ENCODE results near the gene MTFMT.
A peak's percentile ranks its signal among the peaks of the same experiment; 100 is the strongest.
"Not testable (repeated sequence)": the region's sequence is repeated elsewhere in the genome, so short reads cannot be mapped to it uniquely, and the experiment has no call there.

The MTFMT gene

GRCh38 chr15:65028921-65029735 lies at the start of gene MTFMT:
TSS of gene MTFMT (minus strand) at chr15:65029639. CDS start at chr15:65029613, 26 bp downstream.
- peak; percentile 97 for DNase-seq

- DNase-seq = no peak
Observed at GRCh38 chr15:65077981-65078352, 48.5 kb upstream of the MTFMT start.

- no peak for DNase-seq
Observed at GRCh38 chr15:65077291-65077980, 48.0 kb upstream of the MTFMT start.

- no peak for DNase-seq
Observed at GRCh38 chr15:65076486-65077290, 47.2 kb upstream of the MTFMT start, which contains the start of gene KBTBD13. TSS of gene KBTBD13 (plus strand) at chr15:65076746. CDS start at chr15:65076816, 70 bp downstream.

GRCh38 chr15:65075607-65076395 lies 46.4 kb upstream of the MTFMT start:
- DNase-seq = not testable (repeated sequence)

- DNase-seq = not testable (repeated sequence)
Observed at GRCh38 chr15:65074946-65075345, 45.5 kb upstream of the MTFMT start.

GRCh38 chr15:65072617-65073016 lies 43.2 kb upstream of the MTFMT start:
- DNase-seq = no peak

- no peak for DNase-seq
Observed at GRCh38 chr15:65072027-65072426, 42.6 kb upstream of the MTFMT start.

- DNase-seq = no peak
Observed at GRCh38 chr15:65071381-65071811, 42.0 kb upstream of the MTFMT start.

GRCh38 chr15:65069779-65070546 lies 40.5 kb upstream of the MTFMT start:
- no peak for DNase-seq

- DNase-seq = no peak
Observed at GRCh38 chr15:65069179-65069578, 39.7 kb upstream of the MTFMT start.

GRCh38 chr15:65068403-65068788 lies 39.0 kb upstream of the MTFMT start:
- no peak for DNase-seq

- DNase-seq = no peak
Observed at GRCh38 chr15:65067645-65068402, 38.4 kb upstream of the MTFMT start, which contains the start of gene RASL12. TSS of gene RASL12 (minus strand) at chr15:65067991. CDS start at chr15:65067835, 156 bp downstream.

- DNase-seq = no peak
Observed at GRCh38 chr15:65067317-65067644, 37.8 kb upstream of the MTFMT start.

- DNase-seq = no peak
Observed at GRCh38 chr15:65066635-65067316, 37.3 kb upstream of the MTFMT start.

- no peak for DNase-seq
Observed at GRCh38 chr15:65066001-65066634, 36.7 kb upstream of the MTFMT start.

- DNase-seq = no peak
Observed at GRCh38 chr15:65062726-65063125, 33.3 kb upstream of the MTFMT start.

- no peak for DNase-seq
Observed at GRCh38 chr15:65062061-65062460, 32.6 kb upstream of the MTFMT start.

GRCh38 chr15:65060641-65061397 lies 31.4 kb upstream of the MTFMT start:
- DNase-seq = no peak
